ENCODE results near the gene FBLN2. TPM values are rescaled to one million over a fixed set of nuclear protein-coding genes. Genes with fewer than 3 reads are reported as not detected.

The FBLN2 gene
- total and polyA plus RNA-seq, 10 of the 15 experiments (the other 5 are each of a cell fraction or from before 2014, with no cell fraction given): 0.03 to 0.41 (median 0.12) TPM; not detected in 2

DNA sequence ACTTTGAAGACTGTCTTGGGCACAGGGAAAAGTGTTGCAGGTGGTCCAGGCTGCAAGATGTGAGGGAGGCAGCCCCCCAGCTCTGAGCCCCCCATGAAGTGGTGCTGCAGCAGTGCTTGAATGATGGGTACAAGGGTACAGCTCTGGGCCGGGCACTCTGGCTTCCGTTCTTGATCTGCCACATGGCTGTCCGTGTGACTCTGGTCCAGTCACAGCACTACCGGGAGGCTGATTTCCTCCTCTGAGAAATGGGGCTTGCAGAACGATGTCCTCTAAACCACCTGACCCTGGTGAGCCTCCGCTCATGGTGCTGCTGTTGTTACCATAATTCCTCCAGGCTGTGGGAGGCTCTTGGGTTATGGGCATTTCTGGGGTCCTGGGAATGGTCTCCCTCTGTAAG lies 75.1 kb downstream of the FBLN2 start:
- Histone ChIP-seq H3K4me3 (no peak overlapping the region), H3K9me3 (replicated peaks; ENCODE audit: control insufficient read depth, insufficient read depth, low read length) (no peaks in the 10 kb centered on the region), H3K27me3 (replicated peaks in 1 of 2; ENCODE audit: control insufficient read depth in 2 of 2, insufficient read depth in 2 of 2, low read length in 1 of 2) (no peaks in the 10 kb centered on the region), H3K4me1 (ENCODE audit: control insufficient read depth, insufficient read depth, low read length) (no peaks in the 10 kb centered on the region), H3K9ac (ENCODE audit: control insufficient read depth, insufficient read depth, low read length) (no peak overlapping the region), H3K4me2 (ENCODE audit: control insufficient read depth, insufficient read depth) (no peak overlapping the region), H2AFZ (ENCODE audit: control insufficient read depth, low read depth, low read length) (no peak overlapping the region), H3K36me3 (ENCODE audit: control insufficient read depth in 2 of 2, insufficient read depth in 2 of 2, low read length in 1 of 2) (no peaks in the 10 kb centered on the region), H3K27ac (ENCODE audit: control insufficient read depth, insufficient read depth) (no peak overlapping the region), H3K79me2 (ENCODE audit: control insufficient read depth, insufficient read depth, low read length) (no peaks in the 10 kb centered on the region), H4K20me1 (ENCODE audit: control insufficient read depth, insufficient read depth) (no peaks in the 10 kb centered on the region)
- CTCF ChIA-PET: no interaction called here
- RAD21 ChIA-PET (ENCODE audit: unreplicated experiment): no interaction called here
- DNase-seq (ENCODE audit: low read depth, low spot score) (no peak), FAIRE-seq (no peak), ATAC-seq (no peak)
- TF ChIP-seq NBN (IDR thresholded peaks at IDR 0.05) (no peak), JUNB (IDR thresholded peaks at IDR 0.05) (no peak), IRF4 (IDR thresholded peaks at IDR 0.05; ENCODE audit: low read depth, low read length) (no peak), BCL11A (IDR thresholded peaks at IDR 0.05; ENCODE audit: low read depth, low read length) (no peak), MXI1 (IDR thresholded peaks at IDR 0.05; ENCODE audit: low read depth, low read length) (no peak), PAX5 (IDR thresholded peaks at IDR 0.05; ENCODE audit: borderline replicate concordance, low read depth, low read length) (no peak), SIN3A (IDR thresholded peaks at IDR 0.05; ENCODE audit: low read depth, low read length) (no peak), BRCA1 (IDR thresholded peaks at IDR 0.05; ENCODE audit: low read depth, low read length) (no peak), BACH1 (IDR thresholded peaks at IDR 0.05; ENCODE audit: borderline replicate concordance) (no peak), CHD1 (IDR thresholded peaks at IDR 0.05; ENCODE audit: low read depth, low read length) (no peak), CHD2 (IDR thresholded peaks at IDR 0.05; ENCODE audit: borderline replicate concordance, low read depth, low read length) (no peak), RB1 (IDR thresholded peaks at IDR 0.05; ENCODE audit: borderline replicate concordance) (no peak), CREM (IDR thresholded peaks at IDR 0.05; ENCODE audit: low read depth) (no peak), CHD4 (IDR thresholded peaks at IDR 0.05) (no peak), WRNIP1 (IDR thresholded peaks at IDR 0.05; ENCODE audit: borderline replicate concordance, low read depth, low read length) (no peak), ZNF274 (IDR thresholded peaks at IDR 0.05; ENCODE audit: insufficient read depth, insufficient read length) (no peak)
- TF ChIP-seq, protein P1, sequence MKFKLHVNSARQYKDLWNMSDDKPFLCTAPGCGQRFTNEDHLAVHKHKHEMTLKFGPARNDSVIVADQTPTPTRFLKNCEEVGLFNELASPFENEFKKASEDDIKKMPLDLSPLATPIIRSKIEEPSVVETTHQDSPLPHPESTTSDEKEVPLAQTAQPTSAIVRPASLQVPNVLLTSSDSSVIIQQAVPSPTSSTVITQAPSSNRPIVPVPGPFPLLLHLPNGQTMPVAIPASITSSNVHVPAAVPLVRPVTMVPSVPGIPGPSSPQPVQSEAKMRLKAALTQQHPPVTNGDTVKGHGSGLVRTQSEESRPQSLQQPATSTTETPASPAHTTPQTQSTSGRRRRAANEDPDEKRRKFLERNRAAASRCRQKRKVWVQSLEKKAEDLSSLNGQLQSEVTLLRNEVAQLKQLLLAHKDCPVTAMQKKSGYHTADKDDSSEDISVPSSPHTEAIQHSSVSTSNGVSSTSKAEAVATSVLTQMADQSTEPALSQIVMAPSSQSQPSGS (IDR thresholded peaks at IDR 0.05; ENCODE audit: low read length): no peak
- TF ChIP-seq, protein P2, sequence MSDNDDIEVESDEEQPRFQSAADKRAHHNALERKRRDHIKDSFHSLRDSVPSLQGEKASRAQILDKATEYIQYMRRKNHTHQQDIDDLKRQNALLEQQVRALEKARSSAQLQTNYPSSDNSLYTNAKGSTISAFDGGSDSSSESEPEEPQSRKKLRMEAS (IDR thresholded peaks at IDR 0.05; ENCODE audit: low read depth, low read length): no peak
- TF ChIP-seq, protein P3, sequence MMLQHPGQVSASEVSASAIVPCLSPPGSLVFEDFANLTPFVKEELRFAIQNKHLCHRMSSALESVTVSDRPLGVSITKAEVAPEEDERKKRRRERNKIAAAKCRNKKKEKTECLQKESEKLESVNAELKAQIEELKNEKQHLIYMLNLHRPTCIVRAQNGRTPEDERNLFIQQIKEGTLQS (IDR thresholded peaks at IDR 0.05; ENCODE audit: borderline replicate concordance, extremely low read depth, low read depth, low read length): no peak
- TF ChIP-seq, protein P4, sequence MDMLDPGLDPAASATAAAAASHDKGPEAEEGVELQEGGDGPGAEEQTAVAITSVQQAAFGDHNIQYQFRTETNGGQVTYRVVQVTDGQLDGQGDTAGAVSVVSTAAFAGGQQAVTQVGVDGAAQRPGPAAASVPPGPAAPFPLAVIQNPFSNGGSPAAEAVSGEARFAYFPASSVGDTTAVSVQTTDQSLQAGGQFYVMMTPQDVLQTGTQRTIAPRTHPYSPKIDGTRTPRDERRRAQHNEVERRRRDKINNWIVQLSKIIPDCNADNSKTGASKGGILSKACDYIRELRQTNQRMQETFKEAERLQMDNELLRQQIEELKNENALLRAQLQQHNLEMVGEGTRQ (IDR thresholded peaks at IDR 0.05; ENCODE audit: borderline replicate concordance, low read depth, low read length): no peak
- SMC1A ChIA-PET (ENCODE audit: uncharacterized antibody, unreplicated experiment): no interaction called here
- in situ Hi-C loops (cut with MboI) (no loop called here), intact Hi-C loops (cut with micrococcal nuclease; ENCODE audit: unreplicated experiment) (no loop called here)
- no TSS peak for BruUV-seq (replicated peaks)
- 36% methylated on average over 6 of the region's 6 CpGs for WGBS (ENCODE audit: insufficient coverage, insufficient replicate concordance, low lambda C conversion rate, missing lambda C conversion rate)
- POLR2A ChIA-PET: no interaction called here

Data from GM12878 (cell line).